Kidney tubule cell (primary cell): ENCODE data around the gene SH2D3C.

Experiments
- DNase-seq: peaks from one replicate; pipeline ENCODE4 v3.0.0-alpha.2; 2018; ENCODE audit warnings: low spot score

The SH2D3C gene

DNA sequence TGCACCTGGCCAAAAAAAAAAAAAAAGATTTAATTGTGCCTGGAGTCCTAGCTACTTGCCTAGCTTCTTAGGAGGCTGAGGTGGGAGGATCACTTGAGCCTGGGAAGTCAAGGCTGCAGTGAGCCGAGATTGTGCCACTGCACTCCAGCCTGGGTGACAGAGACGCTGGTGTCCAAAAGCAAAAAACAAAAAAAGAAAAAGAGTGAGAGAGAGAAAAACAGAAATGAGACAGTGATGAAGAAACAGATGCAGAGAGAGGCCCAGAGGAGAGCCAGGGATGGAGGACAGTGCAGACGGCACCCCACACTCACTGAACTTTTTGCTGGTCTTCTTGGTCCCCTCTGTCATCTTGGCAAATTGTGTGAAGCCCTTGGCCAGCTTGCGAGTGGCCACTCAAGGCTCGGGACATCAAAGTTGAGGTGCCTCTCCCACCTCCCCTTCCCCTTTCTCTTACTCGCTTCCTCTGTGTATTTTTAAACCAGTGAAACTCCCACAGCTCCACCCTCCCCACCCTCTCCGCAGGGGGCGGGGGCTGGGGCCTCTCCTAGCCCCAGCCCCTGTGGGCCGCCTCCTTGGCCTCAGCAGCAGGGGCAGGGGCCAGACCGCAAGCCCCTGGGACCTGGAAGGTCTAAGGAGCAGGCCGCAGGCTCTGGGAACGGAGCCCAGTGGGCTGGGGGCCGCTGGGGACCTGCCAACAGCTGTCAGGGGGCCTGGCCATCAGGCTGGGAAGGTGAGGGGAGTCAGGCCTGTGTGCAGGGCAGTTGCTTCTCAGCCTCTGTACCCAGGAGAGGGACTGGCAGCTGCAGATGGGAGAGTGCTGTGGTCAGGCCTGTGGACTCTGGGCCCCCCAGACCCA lies at the start of gene SH2D3C:
Gene SH2D3C (minus strand): TSS at position 387 of the 856 bp plus-strand sequence. CDS start 39 bp downstream, at position 348.
- no peak for DNase-seq

GRCh38 chr9:127826253-127826913 lies 47.9 kb upstream of the SH2D3C start:
- no peak for DNase-seq

GRCh38 chr9:127825319-127826051 lies 47.0 kb upstream of the SH2D3C start:
- DNase-seq = peak; percentile 36

GRCh38 chr9:127822108-127822507 lies 43.6 kb upstream of the SH2D3C start:
- no peak for DNase-seq

- no peak for DNase-seq
Measured at GRCh38 chr9:127818574-127818973, 40.1 kb upstream of the SH2D3C start.

DNA sequence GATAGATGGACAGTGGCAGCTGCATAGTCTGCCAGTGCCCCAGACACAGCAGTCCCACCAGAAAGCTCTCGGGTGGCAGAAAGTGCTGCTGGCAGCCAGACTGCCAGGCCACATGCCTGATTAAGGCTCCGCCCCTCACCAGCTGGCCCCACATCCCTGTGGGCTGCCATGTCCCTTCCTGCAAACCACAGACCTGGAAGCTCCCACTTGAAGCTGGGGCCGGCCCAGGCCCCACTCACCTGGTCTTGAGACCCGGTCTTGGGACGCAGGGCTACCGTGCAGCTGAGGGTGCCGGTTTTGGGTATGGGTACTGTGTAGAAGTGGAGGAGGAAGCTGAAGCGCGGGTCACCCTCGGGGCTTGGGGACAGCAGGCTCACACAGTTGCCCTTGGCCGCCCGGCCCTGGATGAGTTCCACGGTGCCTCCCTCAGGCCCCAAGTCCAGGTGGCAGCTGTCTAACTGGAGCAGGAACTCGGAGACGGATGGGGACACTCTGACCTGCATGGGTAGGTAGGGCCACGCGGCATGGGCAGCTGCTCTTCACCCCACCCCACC lies 39.5 kb upstream of the SH2D3C start:
- no peak for DNase-seq

GRCh38 chr9:127816728-127817127 lies 38.3 kb upstream of the SH2D3C start:
- no peak for DNase-seq

GRCh38 chr9:127816362-127816725 lies 37.9 kb upstream of the SH2D3C start:
- DNase-seq = no peak

DNA sequence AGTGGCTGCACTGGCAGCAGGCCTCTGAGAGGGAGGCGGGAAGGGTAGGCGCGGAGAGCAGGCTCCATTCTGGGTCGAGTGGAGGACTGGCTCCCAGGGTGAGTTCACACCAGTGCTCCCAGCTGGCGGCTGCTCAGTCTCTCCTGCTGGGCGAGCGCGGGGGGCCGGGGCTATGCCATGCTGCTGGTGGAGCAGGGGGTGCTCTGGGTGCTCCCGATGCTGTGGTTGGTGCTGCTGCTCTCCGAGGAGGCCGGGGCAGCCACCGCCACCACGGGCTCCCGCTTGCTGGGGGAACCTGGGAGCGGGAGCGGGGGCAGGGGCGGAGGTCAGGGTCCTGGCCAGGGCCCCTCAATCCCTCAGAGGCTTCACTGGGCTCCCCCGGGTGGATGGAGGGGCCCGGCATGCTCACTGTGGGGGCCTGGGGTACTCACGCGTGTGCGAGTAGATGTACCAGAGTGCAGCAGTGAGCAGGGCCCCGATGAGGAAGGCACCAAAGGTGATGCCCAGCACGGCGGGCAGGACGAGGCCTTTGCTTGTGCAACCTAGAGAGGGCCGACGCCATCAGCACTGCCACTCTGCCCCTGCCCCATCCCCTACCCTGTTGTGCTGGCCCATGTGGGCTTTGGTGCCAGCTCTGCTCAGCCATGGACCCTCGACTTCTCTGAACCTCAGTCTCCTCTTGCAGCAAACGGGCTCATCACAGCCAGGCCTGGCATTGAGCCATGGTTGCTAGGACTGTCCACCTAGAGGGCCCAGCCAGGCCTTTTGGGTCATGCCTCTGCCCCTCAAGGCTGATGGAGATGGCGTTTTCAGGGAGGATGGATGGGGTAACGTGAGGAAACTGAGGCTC lies 37.3 kb upstream of the SH2D3C start:
- no peak for DNase-seq

GRCh38 chr9:127814619-127815511 lies 36.4 kb upstream of the SH2D3C start:
- no peak for DNase-seq

GRCh38 chr9:127813686-127814226 lies 35.3 kb upstream of the SH2D3C start:
- DNase-seq = no peak

DNA sequence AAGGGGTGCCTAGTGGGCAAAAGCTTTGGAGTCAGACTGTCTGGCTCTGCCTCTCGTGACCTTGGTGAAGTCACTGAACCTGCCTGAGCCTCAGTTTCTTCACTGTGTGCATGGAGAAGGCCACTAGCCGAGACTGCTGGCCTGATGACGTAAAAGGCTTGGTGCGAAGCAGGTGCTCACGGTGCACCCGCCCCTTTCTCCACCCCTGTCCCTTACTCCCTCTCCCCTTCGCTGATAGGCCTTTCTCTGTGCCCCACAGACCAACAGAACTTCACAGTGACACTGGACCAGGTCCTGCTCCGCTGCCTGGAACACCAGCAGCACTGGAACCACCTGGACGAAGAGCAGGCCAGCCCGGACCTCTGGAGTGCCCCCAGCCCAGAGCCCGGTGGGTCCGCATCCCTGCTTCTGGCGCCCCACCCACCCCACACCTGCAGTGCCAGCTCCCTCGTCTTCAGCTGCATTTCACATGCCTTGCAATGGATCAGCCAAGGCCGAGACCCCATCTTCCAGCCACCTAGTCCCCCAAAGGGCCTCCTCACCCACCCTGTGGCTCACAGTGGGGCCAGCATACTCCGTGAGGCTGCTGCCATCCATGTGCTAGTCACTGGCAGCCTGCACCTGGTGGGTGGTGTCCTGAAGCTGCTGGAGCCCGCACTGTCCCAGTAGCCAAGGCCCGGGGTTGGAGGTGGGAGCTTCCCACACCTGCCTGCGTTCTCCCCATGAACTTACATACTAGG lies 34.6 kb upstream of the SH2D3C start:
- no peak for DNase-seq

DNA sequence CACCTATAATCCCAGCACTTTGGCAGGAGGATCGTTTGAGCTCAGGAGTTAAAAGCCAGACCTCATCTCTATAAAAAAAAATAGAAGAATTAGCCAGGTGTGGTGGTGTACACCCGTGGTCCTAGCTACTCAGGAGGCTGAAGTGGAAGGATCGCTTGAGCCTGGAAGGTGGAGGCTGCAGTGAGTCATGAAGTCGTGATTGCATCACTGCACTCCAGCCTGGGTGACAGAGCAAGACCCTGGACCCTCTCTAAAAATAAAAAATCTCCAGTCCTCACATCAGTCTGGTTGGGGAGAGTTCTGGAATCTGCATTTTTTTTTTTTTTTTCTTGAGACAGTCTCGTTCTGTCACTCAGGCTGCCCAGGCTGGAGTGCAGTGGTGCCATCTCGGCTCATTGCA lies 33.5 kb upstream of the SH2D3C start:
- no peak for DNase-seq

DNA sequence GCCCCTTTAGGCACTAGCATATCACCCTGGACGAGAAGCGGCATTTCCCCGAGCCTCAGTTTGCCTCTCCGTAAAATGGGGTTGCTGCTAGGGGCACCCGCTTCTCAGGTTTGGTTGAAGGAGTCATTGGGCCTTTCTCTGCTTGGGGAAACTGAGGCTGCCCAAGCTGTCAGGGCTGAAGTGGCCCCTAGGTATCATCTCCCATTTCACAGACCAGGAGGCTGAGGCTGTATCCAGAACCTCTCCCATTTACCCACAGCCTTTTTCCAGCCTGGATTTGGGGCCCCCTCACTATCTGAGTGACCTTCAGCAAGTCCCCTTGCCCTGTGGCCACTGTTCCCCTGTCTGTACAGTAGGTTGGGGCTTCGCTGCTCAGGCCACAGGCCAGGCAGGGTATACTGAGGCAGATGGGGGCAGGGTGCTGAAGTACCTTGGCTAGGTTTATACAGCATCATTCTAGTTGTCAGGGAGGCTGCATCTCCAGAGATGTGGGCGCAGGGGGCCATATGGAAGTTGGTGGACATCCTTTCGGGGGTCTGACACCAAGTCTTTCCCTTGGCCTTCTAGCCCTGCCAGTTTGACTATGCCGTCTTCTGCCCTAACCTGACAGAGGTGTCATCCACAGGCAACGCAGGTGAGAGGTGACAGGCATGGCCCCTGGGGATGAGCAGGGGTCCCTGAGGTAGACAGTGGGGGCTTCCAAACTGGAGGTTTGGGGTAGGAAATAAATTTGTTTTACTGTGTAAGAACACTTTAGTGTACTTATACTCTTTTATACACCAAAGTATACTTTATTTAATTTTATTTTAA lies 32.1 kb upstream of the SH2D3C start:
- no peak for DNase-seq

GRCh38 chr9:127809540-127810377 lies 31.3 kb upstream of the SH2D3C start:
- peak; percentile 27 for DNase-seq

- no peak for DNase-seq
Measured at GRCh38 chr9:127809002-127809539, 30.6 kb upstream of the SH2D3C start.

DNA sequence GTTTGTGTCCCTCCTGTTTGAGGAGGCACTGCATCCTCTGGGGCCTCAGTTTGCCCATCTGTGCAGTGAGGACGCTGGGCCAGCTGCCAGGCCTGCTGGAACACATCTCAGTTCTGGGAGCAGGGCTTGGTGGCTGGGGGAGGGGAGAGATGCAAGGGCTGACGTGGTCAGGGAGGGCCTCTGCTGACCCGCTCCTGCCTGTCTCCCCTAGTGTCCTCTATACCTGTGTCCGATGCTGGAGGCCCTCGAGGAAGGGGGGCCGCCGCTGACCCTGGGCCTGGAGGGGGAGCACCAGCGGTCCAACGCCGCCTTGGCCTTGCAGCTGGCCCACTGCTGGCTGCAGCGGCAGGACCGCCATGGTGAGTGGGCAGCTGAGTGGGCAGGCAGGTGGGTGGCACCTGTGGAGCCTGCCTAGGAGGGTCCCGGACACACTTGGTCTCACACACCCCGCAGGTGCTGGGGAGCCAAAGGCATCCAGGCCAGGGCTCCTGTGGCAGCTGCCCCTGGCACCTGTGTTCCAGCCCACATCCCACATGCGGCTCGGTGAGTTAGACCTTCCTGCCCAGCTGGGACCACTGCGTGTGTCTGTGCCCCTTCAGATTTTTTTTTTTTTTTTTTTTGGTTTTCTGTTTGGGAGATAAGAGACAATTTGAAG lies 30.0 kb upstream of the SH2D3C start:
- no peak for DNase-seq
